Dendritic cell treated with granulocyte-macrophage colony-stimulating factor and Interleukin-4, amounts not matched to agents 40 ng/mL and 50 ng/mL, for 4 days (primary cell): ENCODE measurements around the gene PBX4.
"Not testable (repeated sequence)": the region's sequence is repeated elsewhere in the genome, so short reads cannot be mapped to it uniquely, and the experiment has no call there.

Source experiments
- H3K27ac Mint-ChIP-seq: one replicate; pipeline ENCODE4 v1.8.0; 2022; ENCODE audit warnings: mild to moderate bottlenecking, mixed read lengths
- H3K27me3 Mint-ChIP-seq: one replicate; pipeline ENCODE4 v1.8.0; 2022; ENCODE audit warnings: mild to moderate bottlenecking, mixed read lengths
- H3K36me3 Mint-ChIP-seq: one replicate; pipeline ENCODE4 v1.8.0; 2022; ENCODE audit warnings: low read depth, mixed read lengths
- H3K4me1 Mint-ChIP-seq: one replicate; pipeline ENCODE4 v1.8.0; 2022; ENCODE audit warnings: low read depth, mixed read lengths
- H3K4me3 Mint-ChIP-seq: one replicate; pipeline ENCODE4 v1.8.0; 2022; ENCODE audit warnings: mild to moderate bottlenecking, moderate library complexity, mixed read lengths
- H3K9me3 Mint-ChIP-seq: one replicate; pipeline ENCODE4 v1.8.0; 2022; ENCODE audit warnings: mixed read lengths
- intact Hi-C: fragments of 100-400 bp; cut with micrococcal nuclease; formaldehyde crosslinking; loops from one replicate; pipeline ENCODE4 v1.15.0; 2022

PBX4 gene

GRCh38 chr19:19602136-19602712, 16.3 kb downstream of the PBX4 start:
- no peaks in the 10 kb centered on the region for H3K4me1 Mint-ChIP-seq
- H3K27ac Mint-ChIP-seq, result no peak overlapping the region
- H3K36me3 Mint-ChIP-seq, result no peaks in the 10 kb centered on the region
- intact Hi-C loops, result no loop called here
- peaks cover 2% of the 10 kb centered on the region for H3K27me3 Mint-ChIP-seq
- no peaks in the 10 kb centered on the region for H3K9me3 Mint-ChIP-seq
- no peak overlapping the region for H3K4me3 Mint-ChIP-seq

GRCh38 chr19:19600793-19601330, 17.6 kb downstream of the PBX4 start:
- H3K36me3 Mint-ChIP-seq, result no peaks in the 10 kb centered on the region
- H3K27ac Mint-ChIP-seq, result no peak overlapping the region
- intact Hi-C loops, result no loop called here
- no peaks in the 10 kb centered on the region for H3K4me1 Mint-ChIP-seq
- H3K9me3 Mint-ChIP-seq, result no peaks in the 10 kb centered on the region
- H3K27me3 Mint-ChIP-seq, result no peaks in the 10 kb centered on the region
- no peak overlapping the region for H3K4me3 Mint-ChIP-seq

GRCh38 chr19:19598728-19599451, 19.6 kb downstream of the PBX4 start:
- H3K27me3 Mint-ChIP-seq, H3K9me3 Mint-ChIP-seq, H3K27ac Mint-ChIP-seq, H3K4me1 Mint-ChIP-seq, H3K36me3 Mint-ChIP-seq, H3K4me3 Mint-ChIP-seq, intact Hi-C loops: not testable (repeated sequence)

GRCh38 chr19:19597809-19598306, 20.6 kb downstream of the PBX4 start:
- Mint-ChIP-seq H3K27ac (no peak overlapping the region), H3K36me3 (no peaks in the 10 kb centered on the region), H3K4me1 (peaks cover 9% of the 10 kb centered on the region), H3K9me3 (no peaks in the 10 kb centered on the region), H3K4me3 (no peak overlapping the region), H3K27me3 (no peaks in the 10 kb centered on the region)
- intact Hi-C loops, result no loop called here

- H3K9me3 Mint-ChIP-seq, result no peaks in the 10 kb centered on the region
- H3K27ac Mint-ChIP-seq, result no peak overlapping the region
- no peaks in the 10 kb centered on the region for H3K36me3 Mint-ChIP-seq
- H3K27me3 Mint-ChIP-seq, result no peaks in the 10 kb centered on the region
- no peak overlapping the region for H3K4me3 Mint-ChIP-seq
- intact Hi-C loops, result no loop called here
- H3K4me1 Mint-ChIP-seq, result peaks cover 20% of the 10 kb centered on the region
Observed at GRCh38 chr19:19595171-19595701, 23.3 kb downstream of the PBX4 start.

DNA sequence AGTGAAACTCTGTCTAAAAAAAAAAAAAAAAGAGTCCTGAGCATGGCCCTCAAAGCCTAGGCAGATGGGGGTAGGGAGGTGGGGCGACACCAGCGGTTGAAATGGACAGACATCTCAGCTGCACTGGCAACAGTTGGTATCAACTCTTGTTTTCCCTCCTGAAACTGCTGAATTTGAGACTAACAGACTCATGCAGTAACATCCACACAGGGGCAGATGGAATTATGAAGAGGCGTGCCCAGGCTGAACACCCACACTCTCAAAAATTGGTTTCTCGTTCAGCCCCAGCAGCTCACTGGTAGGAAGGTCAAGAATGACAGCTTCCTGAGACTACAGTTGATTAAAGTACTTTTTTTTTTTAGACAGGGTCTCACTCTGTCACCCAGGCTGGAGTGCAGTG, 24.1 kb downstream of the PBX4 start:
- Mint-ChIP-seq H3K27me3 (no peaks in the 10 kb centered on the region), H3K36me3 (no peaks in the 10 kb centered on the region), H3K9me3 (no peaks in the 10 kb centered on the region), H3K27ac (no peak overlapping the region), H3K4me1 (peaks cover 24% of the 10 kb centered on the region), H3K4me3 (no peak overlapping the region)
- intact Hi-C loops, result no loop called here

DNA sequence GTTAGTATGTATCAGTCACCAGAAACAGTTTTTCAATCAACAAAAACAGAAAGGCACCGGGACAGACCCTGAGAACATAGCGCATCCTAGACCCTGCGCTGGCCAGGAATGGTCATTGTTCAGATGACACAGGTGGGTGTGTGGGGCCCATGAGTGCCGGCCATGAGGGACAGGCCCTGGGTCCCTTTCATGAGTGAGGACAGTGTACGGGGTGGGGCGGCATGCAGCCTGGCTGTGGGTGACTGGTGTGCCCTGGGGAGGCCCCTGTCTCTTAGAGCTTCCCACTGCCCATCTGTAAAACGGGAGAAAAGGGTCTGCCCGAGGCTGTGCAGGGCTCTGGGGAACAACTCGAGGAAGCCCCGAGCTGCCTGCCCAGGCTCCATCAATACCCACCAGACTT, 25.8 kb downstream of the PBX4 start:
- Mint-ChIP-seq H3K9me3 (no peaks in the 10 kb centered on the region), H3K4me1 (peaks cover 24% of the 10 kb centered on the region), H3K27me3 (no peaks in the 10 kb centered on the region), H3K27ac (no peak overlapping the region), H3K36me3 (no peaks in the 10 kb centered on the region), H3K4me3 (no peak overlapping the region)
- intact Hi-C loops, result no loop called here

DNA sequence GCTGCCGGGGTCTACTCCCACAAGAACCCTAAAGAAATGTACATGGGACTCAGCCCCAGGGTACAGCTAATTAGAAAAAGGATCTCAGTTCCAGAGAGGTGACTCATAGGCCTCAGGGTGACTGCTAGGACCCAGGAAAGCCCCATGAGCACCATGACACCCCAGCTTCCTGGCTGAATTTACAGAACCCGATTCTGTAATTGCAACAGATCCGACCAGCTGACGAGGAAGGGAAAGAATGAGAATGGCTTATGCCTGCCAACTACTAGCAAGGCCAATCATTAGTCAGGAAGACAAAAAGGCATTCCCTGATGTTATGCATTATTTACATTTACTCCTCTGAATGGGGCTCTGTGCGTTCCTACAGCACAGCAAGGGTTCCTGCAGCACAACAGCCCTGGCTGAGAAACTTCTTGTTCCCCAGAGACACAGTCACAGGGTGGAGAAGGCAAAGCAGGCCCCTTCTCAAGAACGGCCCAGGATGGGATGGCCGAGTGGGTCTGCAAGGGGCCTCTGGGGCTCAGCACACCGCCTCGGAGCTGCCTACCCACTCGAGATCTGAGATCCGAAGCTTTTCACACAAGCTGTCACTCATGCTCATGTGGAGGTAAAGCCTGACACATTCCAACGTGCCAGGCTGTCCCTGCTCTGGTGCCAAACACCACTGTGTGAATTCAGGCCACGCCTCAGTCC, 27.2 kb downstream of the PBX4 start:
- no peaks in the 10 kb centered on the region for H3K36me3 Mint-ChIP-seq
- H3K4me3 Mint-ChIP-seq, result no peak overlapping the region
- H3K27me3 Mint-ChIP-seq, result no peaks in the 10 kb centered on the region
- intact Hi-C loops, result no loop called here
- H3K4me1 Mint-ChIP-seq, result peaks cover 24% of the 10 kb centered on the region
- peak overlapping the region; percentile 76 for H3K27ac Mint-ChIP-seq
- H3K9me3 Mint-ChIP-seq, result no peaks in the 10 kb centered on the region

DNA sequence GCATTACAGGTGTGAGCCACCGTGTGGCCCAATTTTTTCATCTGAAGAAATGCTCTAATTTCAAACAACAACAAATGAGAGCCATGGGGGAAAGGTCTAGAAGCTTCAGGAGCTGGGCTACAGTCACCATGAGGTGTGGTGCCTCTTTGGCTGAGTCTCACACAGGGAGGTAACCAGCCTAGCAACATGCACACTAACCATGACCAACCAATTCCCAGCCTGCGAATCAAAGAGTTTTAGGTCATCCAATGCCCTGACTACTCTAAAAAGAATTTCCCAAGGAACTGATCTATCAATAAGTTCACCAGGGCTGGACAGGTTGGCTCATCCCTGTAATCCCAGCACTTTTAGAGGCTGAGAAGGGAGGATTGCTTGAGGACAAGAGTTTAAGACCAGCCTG, 29.9 kb downstream of the PBX4 start:
- intact Hi-C loops, result no loop called here
- H3K9me3 Mint-ChIP-seq, result no peaks in the 10 kb centered on the region
- no peaks in the 10 kb centered on the region for H3K36me3 Mint-ChIP-seq
- peaks cover 15% of the 10 kb centered on the region for H3K4me1 Mint-ChIP-seq
- H3K27me3 Mint-ChIP-seq, result no peaks in the 10 kb centered on the region
- H3K27ac Mint-ChIP-seq, result no peak overlapping the region
- no peak overlapping the region for H3K4me3 Mint-ChIP-seq

- Mint-ChIP-seq H3K27ac (no peak overlapping the region), H3K4me3 (no peak overlapping the region), H3K9me3 (no peaks in the 10 kb centered on the region), H3K36me3 (no peaks in the 10 kb centered on the region), H3K27me3 (no peaks in the 10 kb centered on the region), H3K4me1 (peaks cover 15% of the 10 kb centered on the region)
- intact Hi-C loops, result no loop called here
Observed at GRCh38 chr19:19587771-19588170, 30.7 kb downstream of the PBX4 start.

DNA sequence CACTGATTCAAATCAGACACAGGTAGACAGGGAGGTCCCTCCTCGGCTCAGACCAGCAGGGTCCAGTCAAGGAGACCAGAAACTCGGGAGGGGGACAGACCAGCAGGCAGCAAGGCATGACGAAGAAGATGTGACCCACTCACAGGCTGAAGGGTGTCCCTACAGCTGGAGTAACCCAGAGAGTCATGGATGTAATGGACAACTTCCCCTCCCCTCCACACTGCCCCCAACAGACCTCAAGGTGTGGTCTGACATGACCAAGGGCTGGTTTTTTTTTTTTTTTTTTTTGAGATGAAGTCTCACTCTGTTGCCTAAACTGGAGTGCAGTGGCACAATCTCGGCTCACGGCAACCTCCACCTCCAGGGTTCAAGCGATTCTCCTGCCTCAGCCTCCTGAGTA, 34.1 kb downstream of the PBX4 start:
- Mint-ChIP-seq H3K4me3 (no peak overlapping the region), H3K36me3 (no peaks in the 10 kb centered on the region), H3K27me3 (no peaks in the 10 kb centered on the region), H3K9me3 (no peaks in the 10 kb centered on the region), H3K4me1 (peaks cover 7% of the 10 kb centered on the region), H3K27ac (no peak overlapping the region)
- intact Hi-C loops, result no loop called here

DNA sequence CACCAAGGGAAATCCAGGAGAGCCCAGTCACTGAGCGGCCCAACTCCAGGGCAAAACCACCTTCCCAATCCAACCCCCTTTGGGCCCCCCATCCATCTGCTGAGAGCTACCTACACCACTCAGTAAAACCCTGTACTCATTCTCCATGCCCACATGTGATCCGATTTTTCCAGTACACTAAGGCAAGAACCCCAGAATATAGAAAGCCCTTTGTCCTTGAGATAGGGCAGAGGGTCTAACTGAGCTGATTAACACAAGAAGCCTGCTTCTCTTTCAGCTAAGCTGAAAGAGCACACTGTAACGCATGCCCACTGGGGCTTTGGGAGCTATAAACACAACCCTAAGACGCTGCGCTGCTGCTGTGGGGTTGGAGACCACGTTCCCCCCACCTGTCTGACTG, 36.0 kb downstream of the PBX4 start:
- Mint-ChIP-seq H3K27me3 (no peaks in the 10 kb centered on the region), H3K27ac (no peak overlapping the region), H3K36me3 (no peaks in the 10 kb centered on the region), H3K4me1 (peaks cover 7% of the 10 kb centered on the region), H3K9me3 (no peaks in the 10 kb centered on the region), H3K4me3 (no peak overlapping the region)
- intact Hi-C loops, result no loop called here

DNA sequence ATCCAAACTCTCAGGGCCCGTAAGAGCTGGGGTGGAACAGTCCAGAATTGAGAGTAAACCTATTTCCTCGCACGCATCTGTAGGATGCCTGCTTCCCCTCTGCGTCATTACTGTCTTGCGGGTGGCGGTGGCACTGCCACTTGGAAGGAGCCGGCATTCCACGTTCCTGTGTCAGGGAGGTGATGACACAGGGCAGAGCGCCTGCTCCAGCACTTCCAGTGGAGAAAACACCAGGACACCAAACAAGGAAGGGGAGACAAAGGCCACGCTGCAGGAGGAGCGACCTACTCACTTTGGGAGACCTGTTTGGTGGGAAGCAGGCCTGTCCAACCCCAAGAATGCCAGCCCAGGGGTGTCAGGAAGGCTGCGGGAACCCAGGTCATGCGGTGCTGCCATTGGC, 37.1 kb downstream of the PBX4 start:
- Mint-ChIP-seq H3K4me1 (peaks cover 7% of the 10 kb centered on the region), H3K27ac (no peak overlapping the region), H3K36me3 (no peaks in the 10 kb centered on the region), H3K27me3 (no peaks in the 10 kb centered on the region), H3K9me3 (no peaks in the 10 kb centered on the region), H3K4me3 (no peak overlapping the region)
- intact Hi-C loops, result no loop called here

DNA sequence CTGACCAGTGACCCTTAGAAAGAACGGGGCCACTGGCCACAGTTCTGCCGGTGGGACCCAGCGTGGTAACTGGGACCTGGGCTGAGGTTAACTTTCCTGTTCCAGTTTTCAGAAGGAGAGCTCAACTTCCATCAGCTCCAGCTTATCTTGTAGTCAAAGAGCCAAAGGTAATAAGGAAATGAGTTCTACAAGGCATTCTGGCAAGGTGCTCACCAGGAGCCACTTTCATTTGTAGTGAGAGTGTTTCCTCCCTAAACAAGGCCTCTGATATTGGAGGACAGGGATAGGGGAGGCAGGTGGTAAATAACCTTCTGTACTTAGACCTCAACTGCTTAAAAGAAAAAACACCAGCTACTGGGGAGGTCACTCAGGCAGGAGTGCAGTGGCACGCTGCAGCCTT, 38.1 kb downstream of the PBX4 start:
- intact Hi-C loops, result no loop called here
- Mint-ChIP-seq H3K27ac (no peak overlapping the region), H3K27me3 (no peaks in the 10 kb centered on the region), H3K4me1 (peaks cover 7% of the 10 kb centered on the region), H3K4me3 (no peak overlapping the region), H3K9me3 (no peaks in the 10 kb centered on the region), H3K36me3 (no peaks in the 10 kb centered on the region)
